Medulla oblongata (tissue), 1 donor: ENCODE measurements around the gene TSHZ3.

ENCODE experiments used
- DNase-seq: peaks from one replicate; pipeline ENCODE4 v3.0.0-alpha.2; 2015; ENCODE audit errors: extremely low spot score

Gene TSHZ3

GRCh38 chr19:31354316-31354715 is 5.1 kb upstream of the TSHZ3 start:
- no peak for DNase-seq

DNA sequence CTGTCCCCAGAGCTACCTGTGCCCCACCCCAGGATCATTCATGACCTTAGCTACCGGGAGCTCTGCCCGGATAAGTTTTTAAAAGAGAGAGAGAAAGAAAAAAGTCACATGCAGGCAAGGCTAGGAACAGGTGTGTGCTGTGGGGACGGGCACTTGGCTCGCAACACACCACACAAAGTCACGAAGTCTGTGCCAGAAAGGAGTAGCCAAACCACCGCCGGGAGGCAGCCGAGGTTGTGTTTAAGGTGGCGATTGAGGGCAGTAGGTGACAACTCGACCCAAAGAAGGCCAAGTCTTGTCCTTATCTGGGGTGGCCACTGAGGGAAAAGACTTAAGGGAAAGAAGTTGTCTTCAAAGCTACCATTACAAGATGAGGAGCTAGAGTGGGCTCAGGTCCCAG is 4.6 kb upstream of the TSHZ3 start:
- DNase-seq: no peak

- no peak for DNase-seq
Measured at GRCh38 chr19:31352782-31353651, 3.8 kb upstream of the TSHZ3 start.

DNA sequence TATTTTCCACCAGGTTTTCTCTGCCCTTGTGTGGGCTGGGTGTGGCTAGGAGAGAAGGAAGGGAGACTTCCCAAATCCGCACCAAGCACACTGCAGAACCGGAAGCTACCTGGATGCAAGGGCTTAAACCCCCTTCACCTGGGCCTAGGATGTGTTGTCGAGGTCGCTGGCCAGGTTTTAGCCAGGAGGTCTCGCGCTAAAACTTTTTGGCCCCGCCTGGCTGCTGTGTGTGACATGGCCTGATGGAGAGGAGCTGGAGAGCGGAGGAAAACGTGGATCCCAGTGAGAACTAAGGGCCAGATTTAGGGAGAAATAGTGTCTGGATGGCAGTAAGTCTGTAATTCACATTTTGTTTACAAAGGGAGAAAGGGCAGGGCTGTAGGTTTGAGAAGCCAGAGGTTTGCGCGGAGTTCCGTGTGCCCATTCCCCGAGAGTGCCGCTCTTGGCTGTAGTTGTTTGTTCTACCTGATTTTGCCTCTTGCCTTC is 3.1 kb upstream of the TSHZ3 start:
- no peak for DNase-seq

- no peak for DNase-seq
Measured at GRCh38 chr19:31351855-31352195, 2.6 kb upstream of the TSHZ3 start.

GRCh38 chr19:31351056-31351854 is 2.0 kb upstream of the TSHZ3 start:
- peak; percentile 34 for DNase-seq

- peak; percentile 33 for DNase-seq
Measured at GRCh38 chr19:31350693-31351055, 1.4 kb upstream of the TSHZ3 start.

GRCh38 chr19:31350033-31350692 is 927 bp upstream of the TSHZ3 start:
- DNase-seq: peak; percentile 12

DNA sequence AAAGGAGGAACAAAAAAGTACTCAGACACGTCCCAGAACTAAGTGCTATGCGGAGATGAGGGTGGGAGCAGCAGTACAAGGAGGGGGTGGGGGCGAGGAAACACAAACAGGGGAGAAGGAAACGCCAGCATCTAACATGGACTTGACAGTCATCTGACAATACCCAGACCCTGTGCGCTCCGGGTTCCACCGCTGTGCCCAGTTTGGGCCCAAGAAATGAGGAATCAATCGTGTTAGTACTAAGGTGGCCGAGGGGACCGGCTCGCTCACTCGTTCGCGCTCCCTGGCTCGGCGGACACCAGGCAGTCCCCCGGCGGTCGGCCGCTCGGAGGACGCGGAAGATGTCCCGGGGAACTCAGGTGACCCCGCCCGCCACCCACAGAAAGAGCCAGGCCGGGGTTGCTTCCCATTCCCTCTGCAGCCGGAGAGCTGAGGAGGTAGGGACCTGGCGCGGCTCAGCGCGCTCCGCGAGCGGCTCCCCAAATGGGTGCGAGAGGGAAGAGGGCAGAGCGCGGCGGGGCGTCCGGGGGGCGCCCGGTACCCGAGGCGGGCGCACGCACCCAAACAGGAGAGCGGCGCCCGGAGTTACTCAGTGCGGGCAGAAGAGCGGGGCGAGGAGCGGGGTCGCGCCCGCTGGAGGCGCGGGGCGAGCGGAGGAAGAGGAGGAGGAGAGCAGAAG is 616 bp downstream of the TSHZ3 start:
- peak; percentile 9 for DNase-seq

DNA sequence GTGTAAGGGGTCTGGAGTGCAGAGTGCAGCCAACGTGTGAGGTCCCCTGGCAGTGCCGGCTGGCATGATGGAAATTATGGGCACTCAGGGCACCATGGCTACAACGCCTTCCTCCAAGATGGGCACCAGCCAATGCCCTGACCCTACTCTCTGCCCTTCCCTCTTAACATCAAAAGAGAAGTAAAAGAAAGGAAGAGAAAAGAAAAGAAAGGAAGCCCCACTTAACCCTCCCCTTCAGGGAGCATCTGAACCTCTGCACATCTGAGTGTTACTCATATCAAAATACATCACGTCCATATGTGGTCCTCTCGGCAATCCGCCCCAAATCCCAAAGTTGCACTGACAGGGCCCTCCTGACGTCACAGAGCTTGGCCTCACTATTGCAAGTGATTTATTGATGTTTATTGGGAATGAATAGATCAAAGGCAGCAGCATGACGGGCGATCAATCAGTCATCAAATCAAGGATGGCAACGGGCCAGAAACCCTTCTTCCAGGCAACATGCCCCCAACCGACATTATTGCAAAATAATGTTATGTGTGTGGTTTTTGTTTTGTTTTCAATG is 1.3 kb downstream of the TSHZ3 start:
- no peak for DNase-seq

DNA sequence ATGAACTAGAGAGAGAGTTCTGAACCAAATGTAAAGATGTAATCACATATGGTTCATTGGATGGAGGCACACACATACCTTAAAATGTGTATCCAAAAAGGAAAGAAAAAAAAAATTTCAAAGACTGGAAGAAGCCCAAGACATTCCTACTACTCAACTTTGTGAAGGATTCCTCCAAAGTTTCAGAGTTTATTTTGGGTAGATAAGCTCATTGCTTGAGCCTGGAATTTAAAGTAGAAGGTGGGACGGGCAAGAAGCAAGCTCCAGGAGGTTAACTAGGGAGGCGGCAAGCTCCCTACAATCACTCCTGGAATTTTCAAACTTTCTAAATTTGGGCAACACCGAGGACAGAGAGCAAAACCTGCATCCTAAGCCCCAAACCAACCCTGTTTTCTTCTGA is 1.9 kb downstream of the TSHZ3 start:
- DNase-seq: no peak

- no peak for DNase-seq
Measured at GRCh38 chr19:31346184-31347059, 2.8 kb downstream of the TSHZ3 start.

- DNase-seq: peak; percentile 14
Measured at GRCh38 chr19:31344403-31344802, 4.8 kb downstream of the TSHZ3 start.

DNA sequence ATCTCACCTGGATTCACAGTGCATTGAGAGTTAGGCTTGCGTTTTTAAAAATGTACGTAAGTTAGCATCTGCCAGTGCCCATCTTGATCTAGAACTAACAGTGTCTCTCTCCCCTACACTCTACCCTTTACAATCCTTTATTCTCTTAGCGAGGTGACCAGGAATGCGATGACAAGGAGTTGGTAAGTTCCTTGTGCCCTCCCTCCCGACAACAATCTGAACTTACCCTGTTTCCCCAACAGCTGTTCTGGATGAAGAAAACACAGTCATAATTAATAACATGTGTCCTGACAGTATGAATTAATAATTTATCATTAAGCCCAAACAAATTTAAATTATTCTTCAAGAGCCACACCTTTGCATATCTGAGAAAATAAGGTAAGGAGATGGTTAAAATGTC is 6.3 kb downstream of the TSHZ3 start:
- no peak for DNase-seq

GRCh38 chr19:31340042-31341025 is 8.9 kb downstream of the TSHZ3 start:
- DNase-seq: no peak

DNA sequence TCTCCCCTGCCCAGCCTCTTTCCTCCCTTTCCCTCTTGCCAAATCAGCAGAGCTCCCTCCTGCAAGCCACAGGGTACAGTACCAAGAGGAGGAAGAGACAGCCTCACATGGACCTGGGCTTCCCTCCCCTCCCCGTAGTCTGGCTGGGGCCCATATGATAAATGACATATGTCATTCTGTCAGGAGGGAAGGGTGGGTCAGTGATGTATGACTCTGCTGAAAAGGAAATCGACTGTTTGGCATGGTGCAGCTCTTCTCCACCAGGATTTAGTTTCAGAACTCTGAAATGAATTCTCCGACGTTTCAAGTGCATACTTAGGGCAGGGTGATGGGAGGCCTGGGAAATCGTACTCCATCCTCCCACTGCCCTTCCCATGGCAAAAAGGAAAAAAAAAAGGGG is 9.8 kb downstream of the TSHZ3 start:
- no peak for DNase-seq

- DNase-seq: peak; percentile 17
Measured at GRCh38 chr19:31338069-31338776, 11.0 kb downstream of the TSHZ3 start.

GRCh38 chr19:31337008-31337914 is 12.0 kb downstream of the TSHZ3 start:
- DNase-seq: no peak
